IMR-90 (cell line): ENCODE measurements around the gene PEX26. TPM values are rescaled to one million over a fixed set of nuclear protein-coding genes. Genes with fewer than 3 reads are reported as not detected.
A peak's percentile ranks its signal among the peaks of the same experiment; 100 is the strongest.

Experiments used
- ATAC-seq: fragments of 200-7000 bp; cut with Tn5 transposase; 2 replicates; pipeline ENCODE4 v1.9.1; 2020; ENCODE audit warnings: low read depth, mild to moderate bottlenecking, moderate library complexity
- BruUV-seq: library from RNA; stranded (reverse); fragments of 400-500 nt; replicated peaks from 2 replicates; lab custom pipeline; 2021; lab: Mats Ljungman, UMichigan
- CTCF ChIA-PET: fragments of 300-600 bp; formaldehyde crosslinking; extraction: SDS; loops from one replicate; lab custom pipeline; 2021; ENCODE audit warnings: antibody characterized with exemption; lab: Yijun Ruan, JAX
- POLR2A ChIA-PET: fragments of 300-600 bp; sonication (Branson Sonifier 250); formaldehyde crosslinking; loops from one replicate; lab custom pipeline; 2022; ENCODE audit warnings: antibody characterized with exemption; ENCODE audit not compliant: unreplicated experiment; lab: Charles Lee
- DNase-seq: peaks from one replicate; pipeline ENCODE4 v3.0.0; 2013
- H2AFZ ChIP-seq: replicated peaks from 2 replicates; pipeline ENCODE3; 2013; ENCODE audit warnings: low read length, mild to moderate bottlenecking; ENCODE audit not compliant: poor library complexity
- H2AK5ac ChIP-seq: 2 replicates; pipeline ENCODE4 v1.6.1; 2013; ENCODE audit warnings: low read depth, low read length, inconsistent platforms
- H2AK9ac ChIP-seq: replicated peaks from 2 replicates; pipeline ENCODE3; 2013; ENCODE audit warnings: mild to moderate bottlenecking, low read depth, low read length, moderate library complexity; ENCODE audit not compliant: poor library complexity
- H2BK120ac ChIP-seq: 2 replicates; pipeline ENCODE4 v1.6.1; 2013; ENCODE audit warnings: low read depth, low read length, inconsistent platforms
- H2BK15ac ChIP-seq: 3 replicates; pipeline ENCODE4 v1.6.1; 2013; ENCODE audit warnings: low read depth, low read length, inconsistent platforms
- H2BK20ac ChIP-seq: 2 replicates; pipeline ENCODE4 v1.6.1; 2013; ENCODE audit warnings: low read depth, mild to moderate bottlenecking, inconsistent platforms, low read length, moderate library complexity
- H2BK5ac ChIP-seq: 2 replicates; pipeline ENCODE4 v1.6.1; 2013; ENCODE audit warnings: mild to moderate bottlenecking, low read depth, low read length, inconsistent platforms; ENCODE audit not compliant: poor library complexity, severe bottlenecking
- H3K14ac ChIP-seq: replicated peaks from 2 replicates; pipeline ENCODE4 v1.6.1; 2013; ENCODE audit warnings: low read depth, low read length, inconsistent platforms
- H3K18ac ChIP-seq: 2 replicates; pipeline ENCODE4 v1.6.1; 2013; ENCODE audit warnings: low read depth, low read length, control low read depth
- H3K23ac ChIP-seq: 2 replicates; pipeline ENCODE4 v1.6.1; 2013; ENCODE audit warnings: low read depth, low read length, inconsistent platforms
- H3K27ac ChIP-seq: 2 replicates; pipeline ENCODE4 v1.5.1; 2013; ENCODE audit warnings: mild to moderate bottlenecking, control low read depth, low read length; ENCODE audit not compliant: insufficient read depth
- H3K27me3 ChIP-seq: 2 replicates; pipeline ENCODE4 v1.6.1; 2013; ENCODE audit warnings: low read length; ENCODE audit not compliant: control insufficient read depth, insufficient read depth
- H3K36me3 ChIP-seq: 2 replicates; pipeline ENCODE4 v1.6.1; 2013; ENCODE audit warnings: low read length, mixed read lengths; ENCODE audit not compliant: control insufficient read depth, insufficient read depth
- H3K4ac ChIP-seq: 2 replicates; pipeline ENCODE4 v1.6.1; 2013; ENCODE audit warnings: low read depth, low read length, inconsistent platforms
- H3K4me1 ChIP-seq: 2 replicates; pipeline ENCODE4 v1.6.1; 2013; ENCODE audit warnings: low read length, mixed read lengths; ENCODE audit not compliant: control insufficient read depth, insufficient read depth
- H3K4me2 ChIP-seq: 2 replicates; pipeline ENCODE4 v1.6.1; 2013; ENCODE audit warnings: low read depth, mild to moderate bottlenecking, control low read depth, low read length, moderate library complexity
- H3K4me3 ChIP-seq: 2 replicates; pipeline ENCODE4 v1.5.1; 2013; ENCODE audit warnings: low read depth, mild to moderate bottlenecking, control low read depth, low read length, moderate library complexity; ENCODE audit not compliant: insufficient read depth
- H3K56ac ChIP-seq: 2 replicates; pipeline ENCODE4 v1.6.1; 2013; ENCODE audit warnings: low read length, inconsistent platforms; ENCODE audit not compliant: insufficient read depth; ENCODE audit errors: extremely low read depth
- H3K79me1 ChIP-seq, 2 experiments: 2 replicates each; pipeline ENCODE4 v1.6.1; 2013; ENCODE audit warnings: low read length in 2 of 2, inconsistent platforms in 1 of 2, low read depth in 1 of 2
- H3K9ac ChIP-seq: 2 replicates; pipeline ENCODE4 v1.6.1; 2013; ENCODE audit warnings: low read depth, low read length, control low read depth
- H3K9me1 ChIP-seq: 2 replicates; pipeline ENCODE4 v1.6.1; 2013; ENCODE audit warnings: low read length, inconsistent platforms; ENCODE audit not compliant: insufficient read depth
- H3K9me3 ChIP-seq: 2 replicates; pipeline ENCODE4 v1.6.1; 2013; ENCODE audit warnings: low read length; ENCODE audit not compliant: control insufficient read depth, insufficient read depth
- H4K20me1 ChIP-seq: 2 replicates; pipeline ENCODE4 v1.6.1; 2013; ENCODE audit warnings: low read length, inconsistent platforms; ENCODE audit not compliant: insufficient read depth
- H4K5ac ChIP-seq: 2 replicates; pipeline ENCODE4 v1.6.1; 2013; ENCODE audit warnings: mild to moderate bottlenecking, low read depth, low read length, control low read depth
- H4K8ac ChIP-seq, 2 experiments: 2 replicates each; pipeline ENCODE4 v1.6.1; 2013; ENCODE audit warnings: low read depth in 2 of 2, low read length in 2 of 2, control low read depth in 1 of 2, inconsistent platforms in 1 of 2
- H4K91ac ChIP-seq: 2 replicates; pipeline ENCODE4 v1.6.1; 2013; ENCODE audit warnings: low read depth, low read length, inconsistent platforms; ENCODE audit not compliant: insufficient read depth
- MAZ ChIP-seq: IDR thresholded peaks from 2 replicates; pipeline ENCODE4 v1.6.1; 2012; ENCODE audit warnings: low read depth, mild to moderate bottlenecking, low read length, improper control_type of control experiment, moderate library complexity, borderline replicate concordance
- RAD21 ChIP-seq: IDR thresholded peaks from 2 replicates; pipeline ENCODE4 v1.6.1; 2012; ENCODE audit warnings: low read length, improper control_type of control experiment
- USF2 ChIP-seq: fragments of 150-350 bp; IDR thresholded peaks from 2 replicates; pipeline ENCODE4 v1.6.1; 2017; ENCODE audit warnings: mild to moderate bottlenecking, antibody characterized with exemption, low read length, low read depth
- WGBS, 2 experiments: methylation state at CpG; one replicate each; pipeline versions ENCODE4 v1.1.5 to v1.1.7; 2013; ENCODE audit warnings: missing lambda C conversion rate in 2 of 2; ENCODE audit not compliant: insufficient read length in 1 of 2; ENCODE audit errors: extremely low coverage in 2 of 2; 5-methylcytosine and 5-hydroxymethylcytosine counted together
- dilution Hi-C: fragments of 300-500 bp; cut with HindIII; formaldehyde crosslinking; loops from one replicate; pipeline ENCODE4 v1.14.3; 2018; ENCODE audit warnings: low sequenced_read_pairs; ENCODE audit not compliant: unreplicated experiment
- in situ Hi-C: fragments of 300-500 bp; cut with MboI; formaldehyde crosslinking; loops from 3 replicates; pipeline ENCODE4 v1.14.3; 2019; ENCODE audit warnings: low sequenced_read_pairs, inconsistent platforms, mixed read lengths
- intact Hi-C: fragments of 100-400 bp; cut with micrococcal nuclease; formaldehyde crosslinking; loops from 2 replicates; pipeline ENCODE4 v1.10.0; 2022
- polyA plus RNA-seq, 3 experiments: library from polyadenylated mRNA; depleted of rRNA; stranded (reverse); fragments of >200 nt; gene quantifications; 2 replicates each; pipeline ENCODE4 v1.2.3, GENCODE V29; 2012; ENCODE audit warnings: low replicate concordance in 1 of 3
- total RNA-seq: library from RNA; depleted of rRNA; stranded (reverse); fragments of >200 nt; gene quantifications from 2 replicates; pipeline ENCODE4 v1.2.3, GENCODE V29; 2012

PEX26 gene
- total and polyA plus RNA-seq, 2 of the 4 experiments (the other 2 are of a cell fraction): 12.2 to 18.5 TPM

- Histone ChIP-seq H2BK15ac (no peak overlapping the region), H3K4me3 (no peak overlapping the region), H3K79me1 (no peaks in the 10 kb centered on the region), H2AK9ac (no peak overlapping the region), H3K4ac (no peak overlapping the region; the same call in 1 of the 2 replicates), H3K27ac (no peak overlapping the region), H3K14ac (no peak overlapping the region), H3K4me1 (peaks cover 12% of the 10 kb centered on the region), H4K8ac (no peak overlapping the region), H2BK120ac (no peak overlapping the region), H2BK20ac (no peak overlapping the region), H3K27me3 (no peaks in the 10 kb centered on the region), H2AK5ac (peak overlapping the region; percentile 45; the same call in 1 of the 2 replicates), H4K91ac (no peak overlapping the region; the same call in 1 of the 2 replicates), H4K20me1 (no peaks in the 10 kb centered on the region), H4K5ac (no peak overlapping the region), H3K56ac (no peak overlapping the region), H3K23ac (no peak overlapping the region), H3K9me3 (no peaks in the 10 kb centered on the region), H3K9me1 (peaks cover 10% of the 10 kb centered on the region; the same call in 1 of the 2 replicates), H2BK5ac (no peak overlapping the region), H2AFZ (no peak overlapping the region), H3K18ac (no peak overlapping the region), H3K36me3 (no peaks in the 10 kb centered on the region), H3K9ac (no peak overlapping the region), H3K4me2 (no peak overlapping the region)
- dilution Hi-C loops: no loop called here
- no TSS peak for BruUV-seq
- TF ChIP-seq RAD21 (no peak), MAZ (no peak), USF2 (no peak)
- ChIA-PET CTCF (interaction anchor here (2.4 kb wide), 1 partner anchor 11 kb away, joined by 12 read pairs; no protein-coding TSS in a partner anchor), POLR2A (no interaction called here)
- 97% methylated on average over 3 of the region's 7 CpGs; no CpG with 5 or more reads in 1 of the 2 experiments for whole genome bisulfite sequencing, 2 experiments
- ATAC-seq: no peak
- in situ Hi-C loops: loop anchor here (5.0 to 25.0 kb wide), 3 partner anchors 72 to 502 kb away; partner anchors contain the start of gene SLC25A18
- no peak for DNase-seq
- intact Hi-C loops: no loop called here
These were observed 13.2 kb upstream of the PEX26 start for GRCh38 chr22:18064636-18065035.
